Measurements from ENCODE around the gene SRR.
A peak's percentile ranks its signal among the peaks of the same experiment; 100 is the strongest.

DNA sequence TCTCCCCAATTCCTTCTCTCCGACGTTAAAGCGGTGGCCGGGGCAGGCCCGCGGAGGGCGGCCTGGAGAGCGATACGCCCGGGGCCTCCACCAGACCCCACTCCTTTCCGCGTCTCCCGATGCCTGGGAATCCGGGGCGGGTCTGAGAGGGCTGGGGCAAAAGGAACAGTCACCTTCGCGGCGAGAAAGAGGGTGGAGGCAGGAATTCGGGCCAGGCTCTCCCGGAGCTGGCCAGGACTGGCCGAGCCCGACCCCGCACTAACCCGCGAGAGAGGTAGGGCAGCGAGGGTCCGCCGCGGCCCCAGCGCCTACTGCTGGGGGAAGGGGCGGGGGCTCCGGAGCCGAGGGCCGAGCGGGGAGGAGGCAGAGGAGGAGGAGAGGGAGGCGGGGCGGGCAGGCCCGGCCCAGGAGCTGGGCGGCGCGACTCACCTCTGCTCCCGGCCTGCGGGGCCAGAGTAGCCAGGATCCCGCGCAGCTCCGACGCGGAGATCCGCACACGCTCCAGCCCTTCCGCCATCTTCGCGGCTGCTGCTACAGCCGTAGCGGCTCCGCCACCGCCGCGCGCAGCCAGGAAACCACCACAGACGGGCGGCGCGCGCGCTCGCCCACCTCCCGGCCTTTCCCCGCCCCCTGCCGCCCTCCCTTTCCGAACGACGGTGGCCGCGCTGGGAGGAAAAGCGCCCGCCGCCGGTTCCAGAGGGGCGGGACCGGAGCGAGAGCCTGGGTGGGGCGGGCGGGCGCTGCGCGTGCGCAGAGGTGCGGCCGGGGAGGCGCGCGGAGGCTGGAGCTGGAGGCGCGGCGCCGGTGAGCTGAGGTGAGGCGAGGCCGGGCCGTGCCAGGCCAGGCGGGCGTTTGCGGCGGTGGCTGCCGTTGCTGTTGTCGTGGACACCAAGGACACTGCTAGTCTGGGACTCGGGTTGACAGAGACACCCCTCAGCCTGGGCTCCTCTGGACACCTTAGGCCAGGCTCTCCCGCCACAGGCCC, at the start of gene SRR, which contains the start of gene SMG6:
- TF ChIP-seq, protein P1, sequence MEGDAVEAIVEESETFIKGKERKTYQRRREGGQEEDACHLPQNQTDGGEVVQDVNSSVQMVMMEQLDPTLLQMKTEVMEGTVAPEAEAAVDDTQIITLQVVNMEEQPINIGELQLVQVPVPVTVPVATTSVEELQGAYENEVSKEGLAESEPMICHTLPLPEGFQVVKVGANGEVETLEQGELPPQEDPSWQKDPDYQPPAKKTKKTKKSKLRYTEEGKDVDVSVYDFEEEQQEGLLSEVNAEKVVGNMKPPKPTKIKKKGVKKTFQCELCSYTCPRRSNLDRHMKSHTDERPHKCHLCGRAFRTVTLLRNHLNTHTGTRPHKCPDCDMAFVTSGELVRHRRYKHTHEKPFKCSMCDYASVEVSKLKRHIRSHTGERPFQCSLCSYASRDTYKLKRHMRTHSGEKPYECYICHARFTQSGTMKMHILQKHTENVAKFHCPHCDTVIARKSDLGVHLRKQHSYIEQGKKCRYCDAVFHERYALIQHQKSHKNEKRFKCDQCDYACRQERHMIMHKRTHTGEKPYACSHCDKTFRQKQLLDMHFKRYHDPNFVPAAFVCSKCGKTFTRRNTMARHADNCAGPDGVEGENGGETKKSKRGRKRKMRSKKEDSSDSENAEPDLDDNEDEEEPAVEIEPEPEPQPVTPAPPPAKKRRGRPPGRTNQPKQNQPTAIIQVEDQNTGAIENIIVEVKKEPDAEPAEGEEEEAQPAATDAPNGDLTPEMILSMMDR (IDR thresholded peaks at IDR 0.05) = no peak
- TF ChIP-seq POLR2A (IDR thresholded peaks at IDR 0.05) = peak in 1 of 2 donors; percentile 62
